ENCODE data around the gene NAT10.
"Not testable (repeated sequence)": the region's sequence is repeated elsewhere in the genome, so short reads cannot be mapped to it uniquely, and the experiment has no call there.

Gene NAT10

GRCh38 chr11:34169686-34170085, 64.3 kb downstream of the NAT10 start:
- DNase-seq: no peak

GRCh38 chr11:34173050-34173449, 67.6 kb downstream of the NAT10 start:
- no peak for DNase-seq

DNA sequence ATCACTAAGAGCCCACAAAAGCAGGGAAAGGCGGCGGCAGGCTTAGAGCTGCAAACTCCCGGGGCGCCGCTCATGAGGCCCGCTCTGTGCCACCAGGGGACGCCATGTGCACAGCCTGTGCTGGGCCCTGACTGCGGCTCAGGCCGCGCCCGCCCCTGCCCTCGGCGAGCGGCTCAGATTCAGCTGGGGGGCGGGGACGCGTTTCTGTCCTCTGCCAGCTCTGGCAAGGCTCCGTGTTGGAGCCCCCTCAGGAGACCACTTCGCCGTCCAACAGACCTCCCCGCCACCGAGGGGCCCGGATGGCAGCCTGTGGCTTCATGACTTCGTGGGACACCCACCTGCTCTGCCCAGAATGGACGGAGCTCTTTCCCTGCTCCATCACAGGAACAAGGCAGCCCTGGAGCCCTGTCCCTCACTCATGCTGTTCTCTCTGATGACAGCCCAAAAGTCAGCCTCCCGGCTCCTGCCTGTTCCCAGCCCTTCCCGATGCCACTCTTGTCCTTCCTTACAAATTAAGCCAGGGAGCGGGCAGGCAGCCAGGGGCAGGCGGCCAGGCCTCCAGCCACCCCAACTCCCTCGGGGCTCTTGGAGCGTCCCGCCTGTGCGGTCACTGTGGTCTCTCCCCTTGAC, 69.1 kb downstream of the NAT10 start:
- peak; percentile 79 for DNase-seq

- DNase-seq: no peak
These were observed 70.0 kb downstream of the NAT10 start for GRCh38 chr11:34175284-34176019.

DNA sequence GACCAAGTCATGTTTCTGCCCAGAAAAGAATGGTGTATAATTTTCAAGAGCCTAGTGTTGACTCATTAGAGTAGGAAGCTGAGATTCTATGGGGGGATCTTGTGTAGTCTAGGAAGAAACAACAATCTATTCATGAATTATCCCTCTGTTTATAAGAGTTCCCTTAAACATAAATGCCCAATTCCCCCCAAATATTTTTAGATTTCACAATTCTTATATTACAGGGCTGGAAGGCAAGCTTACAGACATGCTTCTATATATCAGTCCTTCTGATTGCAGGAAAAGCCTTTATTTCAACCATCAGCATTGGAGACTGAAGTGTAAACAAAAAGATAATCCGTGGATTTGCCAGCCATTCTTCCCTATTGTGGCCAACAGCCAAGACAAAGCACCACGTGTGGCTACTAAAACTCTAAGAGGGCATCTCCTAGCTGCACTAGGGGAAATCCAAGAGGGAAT, 71.4 kb downstream of the NAT10 start:
- no peak for DNase-seq

GRCh38 chr11:34178209-34178821, 72.9 kb downstream of the NAT10 start:
- DNase-seq: no peak

DNA sequence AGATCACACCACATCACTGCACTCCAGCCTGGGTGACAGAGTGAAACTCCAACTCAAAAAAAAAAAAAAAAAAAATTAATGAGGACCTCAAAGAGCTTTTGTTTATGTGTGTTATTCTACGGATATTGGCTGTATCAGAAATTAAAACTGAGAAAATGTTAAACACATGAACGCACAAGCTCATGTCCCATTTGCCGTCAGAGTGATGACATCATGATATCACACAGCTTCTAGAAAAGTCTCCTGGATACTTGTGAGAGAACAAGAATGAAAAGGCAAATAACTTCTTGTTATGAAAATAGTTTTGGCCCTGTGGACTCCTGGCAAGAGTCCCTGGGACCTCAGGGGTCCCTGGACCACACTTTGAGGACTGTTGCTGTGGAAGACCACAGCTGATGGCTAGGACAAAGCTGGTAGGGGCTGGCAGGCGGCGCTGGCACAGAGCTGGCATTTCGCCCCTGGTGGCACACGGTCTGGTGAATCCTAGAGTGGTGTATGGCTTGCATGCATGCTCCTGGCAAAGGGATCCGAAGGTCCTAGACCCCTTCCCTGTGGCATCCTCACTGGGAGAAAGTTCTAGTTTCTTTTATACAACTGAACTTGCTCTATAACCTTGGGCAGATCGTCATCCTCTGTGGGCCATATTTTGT, 73.7 kb downstream of the NAT10 start:
- DNase-seq: no peak

GRCh38 chr11:34180040-34180813, 74.8 kb downstream of the NAT10 start:
- DNase-seq: no peak

GRCh38 chr11:34180814-34181165, 75.4 kb downstream of the NAT10 start:
- not testable (repeated sequence) for DNase-seq

GRCh38 chr11:34181251-34181650, 75.8 kb downstream of the NAT10 start:
- DNase-seq: no peak

- no peak for DNase-seq
These were observed 76.5 kb downstream of the NAT10 start for GRCh38 chr11:34181856-34182405.

DNA sequence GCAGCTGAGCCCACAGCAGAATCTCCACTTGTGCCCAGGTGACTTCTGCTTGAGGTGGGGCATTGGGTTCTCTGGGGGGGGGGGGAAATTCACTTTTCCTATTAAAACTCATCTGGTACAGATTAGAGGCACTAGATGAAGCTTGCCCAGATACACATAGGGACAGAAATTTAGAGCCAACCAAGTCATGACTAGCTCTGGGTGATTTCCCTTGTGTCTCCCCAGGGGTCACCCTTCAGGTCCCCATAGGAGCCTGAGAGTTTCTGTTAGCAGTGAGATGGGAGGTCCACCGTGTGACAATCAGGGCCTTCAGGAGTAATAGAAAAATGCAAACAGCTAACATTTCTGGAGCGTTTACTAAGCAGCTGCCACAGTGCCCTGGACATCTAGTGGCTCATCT, 77.0 kb downstream of the NAT10 start:
- no peak for DNase-seq

DNA sequence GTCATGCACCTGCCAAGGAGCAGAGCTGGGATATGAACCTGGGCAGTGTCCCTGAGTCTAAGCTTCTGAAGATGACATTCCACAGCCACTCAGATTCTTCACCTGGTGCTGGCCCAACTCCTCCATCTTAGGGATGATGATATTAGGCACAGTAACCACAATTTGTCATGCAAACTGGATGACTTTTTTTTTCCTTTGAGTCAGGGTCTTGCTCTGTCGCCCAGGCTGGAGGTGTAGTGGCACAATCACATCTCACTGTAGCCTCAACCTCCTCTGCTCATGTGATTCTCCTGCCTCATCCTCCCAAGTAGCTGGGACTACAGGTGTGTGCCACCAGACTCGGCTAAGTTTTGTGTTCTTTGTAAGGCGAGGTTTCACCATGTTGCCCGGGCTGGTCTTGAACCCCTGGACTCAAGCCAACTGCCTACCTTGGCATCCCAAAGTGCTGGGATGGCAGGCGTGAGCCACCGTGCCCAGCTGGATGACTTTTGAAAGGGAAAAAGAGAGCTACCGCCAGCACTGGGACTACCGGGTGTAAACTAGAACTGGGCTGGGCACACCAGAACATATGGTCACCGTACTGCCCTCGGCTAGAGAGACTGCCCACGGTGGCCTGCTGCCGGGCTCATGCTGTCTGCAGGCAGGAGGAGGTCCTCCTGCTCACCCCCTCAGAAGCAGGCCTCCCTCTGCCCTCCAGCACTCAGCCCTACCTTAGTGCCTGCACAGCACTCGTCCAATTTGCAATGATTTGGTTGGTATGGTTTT, 77.7 kb downstream of the NAT10 start:
- DNase-seq: peak; percentile 16

DNA sequence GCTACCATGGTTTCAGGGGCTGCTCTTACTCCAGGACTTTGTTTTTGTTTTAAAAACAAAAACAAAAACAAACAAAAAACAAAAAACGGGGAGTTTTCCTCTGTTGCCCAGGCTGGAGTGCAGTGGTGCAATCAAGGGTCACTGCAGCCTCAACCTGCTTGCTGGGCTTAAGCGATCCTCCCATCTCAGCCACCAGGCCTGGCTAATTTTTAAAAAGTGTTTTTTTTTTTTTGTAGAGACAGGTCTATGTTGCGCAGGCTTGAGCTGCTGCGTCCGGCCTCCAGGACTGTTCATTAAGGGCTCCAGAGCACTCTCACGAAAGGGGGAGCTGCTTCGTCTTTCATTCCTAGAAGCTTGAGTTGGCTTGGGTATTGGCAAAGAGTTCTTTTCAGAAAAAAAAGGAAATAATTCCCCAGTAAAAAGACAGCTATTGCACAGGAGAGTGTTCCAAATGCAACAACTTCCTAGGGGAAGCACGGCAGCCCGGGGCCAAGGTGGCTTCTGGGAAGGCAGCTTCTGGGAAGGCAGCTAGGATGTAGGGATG, 78.5 kb downstream of the NAT10 start:
- DNase-seq: no peak

DNA sequence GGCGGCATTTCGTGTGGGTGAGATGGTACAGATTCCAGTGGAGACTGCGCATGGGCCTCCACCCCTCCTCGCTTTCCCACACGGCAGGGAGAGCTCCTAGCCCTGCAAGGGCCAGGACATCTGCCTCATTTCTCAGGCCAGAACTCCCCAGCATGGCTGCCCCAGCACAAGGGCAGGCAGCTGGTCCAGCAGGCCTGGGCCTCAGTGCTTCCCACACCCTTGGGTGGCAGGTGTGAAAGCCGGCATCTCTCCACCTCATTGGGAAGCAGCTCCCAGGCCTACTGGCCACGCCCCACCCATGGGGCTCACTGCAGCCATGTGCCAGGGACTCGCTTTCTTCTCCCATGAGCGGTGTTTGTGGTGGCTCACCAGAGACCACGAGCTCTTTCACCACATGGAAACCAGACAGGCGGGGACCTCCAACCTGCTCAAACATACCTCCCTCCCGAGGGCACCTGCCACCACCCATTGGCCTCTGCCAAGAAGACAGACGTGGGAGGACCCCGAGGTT, 79.1 kb downstream of the NAT10 start:
- no peak for DNase-seq

DNA sequence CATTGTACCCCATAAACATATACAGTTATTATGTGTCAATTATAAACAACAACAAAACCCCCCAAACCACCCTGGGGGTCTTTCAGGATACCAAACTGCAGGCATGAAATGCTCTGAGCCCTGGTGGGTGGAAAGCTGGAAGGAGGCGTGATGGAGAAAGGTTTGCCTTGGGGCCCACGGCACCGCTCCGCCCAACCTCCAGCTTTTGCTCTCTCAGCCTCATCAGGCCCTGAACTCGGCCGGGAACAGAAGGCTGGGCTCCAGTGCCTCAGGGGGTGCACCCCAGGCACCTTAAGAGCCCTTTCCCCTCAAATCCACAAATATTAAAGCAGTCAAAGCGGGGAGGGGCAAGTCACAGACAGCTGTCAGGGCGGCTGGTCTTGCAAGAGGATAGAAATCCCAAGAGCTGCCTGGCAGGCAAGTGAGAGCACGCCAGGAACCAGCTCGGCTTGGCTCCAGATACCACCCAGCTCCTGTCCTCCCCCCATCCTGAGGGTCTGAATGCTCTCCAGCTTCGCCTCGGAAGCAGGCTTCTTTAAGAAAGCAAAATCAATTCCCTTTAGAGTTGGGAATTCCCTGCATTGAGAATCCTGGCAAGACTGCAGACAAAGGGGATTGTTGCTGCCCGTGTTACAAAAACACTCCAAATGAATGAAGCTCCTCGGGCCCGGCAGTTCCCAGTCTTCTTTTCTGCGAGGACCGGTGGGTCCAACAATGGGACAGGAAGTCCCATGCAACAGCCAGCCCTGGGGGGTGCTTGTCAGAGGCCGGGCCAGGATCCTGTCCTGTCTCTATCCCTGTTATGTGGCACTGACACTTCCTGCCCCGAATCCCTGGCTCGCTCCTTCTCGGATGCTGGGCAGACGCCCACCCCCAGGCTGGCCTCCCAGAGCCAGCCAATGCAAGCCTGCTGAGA, 80.8 kb downstream of the NAT10 start:
- no peak for DNase-seq

DNA sequence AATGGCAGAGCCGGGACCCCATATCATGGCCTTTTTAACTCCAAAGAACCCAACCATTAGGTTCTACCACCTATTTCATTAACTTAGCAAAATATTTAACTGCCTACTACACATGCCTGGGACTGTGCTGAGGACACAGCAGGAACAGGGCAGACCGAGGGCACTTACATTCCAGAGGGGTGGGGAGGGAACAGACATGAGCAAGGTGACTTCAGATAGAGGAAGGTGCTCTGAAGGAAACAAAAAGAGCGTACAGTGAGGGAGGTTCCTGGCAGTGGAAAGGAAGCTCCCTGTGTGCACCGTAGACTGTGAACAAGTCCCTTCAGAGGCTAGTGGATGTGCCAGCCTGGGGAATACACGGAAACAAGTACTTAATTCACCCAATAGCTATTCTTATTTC, 82.8 kb downstream of the NAT10 start:
- no peak for DNase-seq

DNA sequence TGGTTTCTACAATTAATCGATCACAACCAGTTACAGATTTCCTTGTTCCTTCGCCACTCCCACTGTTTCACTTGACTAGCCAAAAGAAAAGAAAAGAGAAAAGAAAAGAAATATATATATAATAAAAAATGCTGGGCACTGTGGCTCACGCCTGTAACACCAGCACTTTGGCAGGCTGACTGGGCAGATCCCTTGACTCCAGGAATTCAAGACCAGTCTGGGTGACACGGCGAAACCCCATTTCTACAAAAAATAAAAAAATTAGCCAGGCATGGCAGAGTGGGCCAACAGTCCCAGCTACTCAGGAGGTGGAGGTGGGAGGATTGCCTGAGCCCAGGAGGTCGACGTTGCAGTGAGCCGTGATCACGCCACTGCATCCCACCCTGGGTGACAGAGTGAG, 83.8 kb downstream of the NAT10 start:
- no peak for DNase-seq

DNA sequence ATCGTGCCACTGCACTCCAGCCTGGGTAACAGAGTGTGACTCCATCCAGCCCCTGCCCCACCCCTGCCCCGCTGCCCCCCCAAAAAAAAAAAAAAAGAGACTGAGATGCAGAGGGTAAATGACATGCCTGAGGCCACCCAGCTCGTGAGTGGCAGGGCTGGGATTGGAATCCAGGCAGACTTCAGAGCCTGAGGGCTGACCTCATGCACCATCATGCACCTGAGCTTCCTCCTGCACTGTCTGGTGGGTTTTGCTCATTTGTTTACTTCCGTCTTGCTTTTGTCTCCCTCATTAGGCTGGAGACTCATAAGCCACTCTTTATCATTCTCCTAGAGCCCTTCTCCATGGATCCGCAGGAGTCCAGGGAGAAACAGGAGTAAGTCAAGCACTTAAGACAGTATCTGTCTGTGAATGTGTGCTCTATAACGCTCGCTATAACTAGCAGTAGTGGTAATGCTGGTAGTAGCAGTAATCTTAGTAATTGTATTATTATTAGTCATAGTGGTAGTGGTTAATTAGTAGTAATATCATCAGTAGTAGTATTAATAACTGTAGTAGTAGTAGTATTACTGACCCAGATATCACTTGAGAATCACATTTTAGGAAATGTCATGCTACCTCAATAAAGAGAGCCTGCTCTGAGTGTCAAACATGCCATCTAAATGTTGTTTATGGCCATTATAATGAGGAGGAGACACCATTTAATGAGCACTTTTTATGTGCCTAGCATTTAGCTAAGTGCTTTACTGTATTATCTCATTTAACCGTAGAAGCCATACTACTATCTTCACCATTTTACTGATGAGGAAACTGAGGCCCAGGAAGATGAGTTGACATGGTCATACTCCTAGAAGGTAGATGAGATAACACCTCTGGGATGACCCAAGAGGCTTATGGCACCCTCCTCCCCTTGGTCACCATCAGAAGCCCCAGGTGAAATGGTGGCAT, 85.0 kb downstream of the NAT10 start:
- DNase-seq: no peak
